Ovary (tissue), 9 donors: ENCODE data around the gene EIF5AL1. TPM values are rescaled to one million over a fixed set of nuclear protein-coding genes. Genes with fewer than 3 reads are reported as not detected.

Source experiments
- DNase-seq, 5 donors: peaks; one replicate each; pipeline ENCODE4 v3.0.0-alpha.2; 2019 to 2020
- H3K27ac ChIP-seq, 2 donors: fragments of 200-600 bp; one replicate each; pipeline versions ENCODE4 v1.5.1 to v1.8.0; 2019 to 2022
- H3K27me3 ChIP-seq: fragments of 200-600 bp; one replicate; pipeline ENCODE4 v1.8.0; 2022
- H3K36me3 ChIP-seq: fragments of 200-600 bp; sonication (generic); one replicate; pipeline ENCODE4 v1.5.1; 2019
- H3K4me1 ChIP-seq: one replicate; pipeline ENCODE4 v1.8.1; 2013; ENCODE audit warnings: mild to moderate bottlenecking, moderate library complexity; ENCODE audit not compliant: insufficient read depth
- H3K4me3 ChIP-seq: fragments of 200-600 bp; sonication (generic); one replicate; pipeline ENCODE4 v1.5.1; 2017
- H3K9me3 ChIP-seq, 2 donors: fragments of 200-600 bp in 1 of 2; sonication (generic) in 1 of 2; one replicate each; pipeline versions ENCODE4 v1.5.1 to v1.8.1; 2013 to 2019; ENCODE audit warnings: mild to moderate bottlenecking in 1 of 2, moderate library complexity in 1 of 2
- EP300 ChIP-seq: sonication (generic); formaldehyde crosslinking; IDR thresholded peaks from one replicate; pipeline ENCODE4 v1.6.1; 2017; ENCODE audit warnings: antibody characterized with exemption
- POLR2A ChIP-seq: fragments of 450-650 bp; IDR thresholded peaks from one replicate; pipeline ENCODE4 v1.6.1; 2017; ENCODE audit warnings: antibody characterized with exemption, mild to moderate bottlenecking, moderate library complexity
- WGBS, 3 donors: extraction: QIAGEN DNeasy Blood & Tissue Kit in 1 of 3; methylation state at CpG; one replicate each; pipeline versions ENCODE4 v1.1.5 to v1.1.7; 2013 to 2017; 5-methylcytosine and 5-hydroxymethylcytosine counted together
- intact Hi-C, 4 donors: fragments of 100-400 bp; cut with DNase I; formaldehyde crosslinking; loops; one replicate each; pipeline versions ENCODE4 v1.11.0 to v1.15.1; 2022 to 2023
- polyA plus RNA-seq, 2 donors: library from polyadenylated mRNA; stranded (reverse); fragments of 200-250 nt in 1 of 2; fragments of 350-450 nt in 1 of 2; fragmentation: Illumina TruSeq in 1 of 2; extraction: RNeasy Lipid Tissue Mini Kit (QIAGEN cat#74804) in 1 of 2; gene quantifications; one replicate each; pipeline ENCODE4 v1.2.3, GENCODE V29; 2013 to 2014
- total RNA-seq, 7 donors: library from RNA; depleted of rRNA in 2 of 7; stranded (reverse); fragments of >200 nt in 2 of 7; fragmentation: NEBNext Ultra II Directional in 3 of 7; extraction: Animal tissue kit (Norgen Biotek cat#: 25700) in 3 of 7; gene quantifications; one replicate each; pipeline versions ENCODE4 v1.1.0 to v1.2.4, GENCODE V29; 2016 to 2023
- TF ChIP-seq, protein P1 (sequence below), 3 donors: fragments of 450-650 bp in 2 of 3; fragments of 200-600 bp in 1 of 3; IDR thresholded peaks; one replicate each; pipeline versions ENCODE4 v1.5.1 to v1.8.0; 2016 to 2022; ENCODE audit warnings: antibody characterized with exemption in 3 of 3, mild to moderate bottlenecking in 1 of 3
- donor health status: DM: no; HTN: no; CAD: no; lungs with moderate emphysema.
- donor health status: DM: no; HTN: no; CAD: no.
- donor health status: Bipolar disorder and iron deficiency.
- donor health status: DM: yes; HTN: yes; CAD: no.
- donor health status: DM: no; HTN: no; CAD: no.
- donor health status: DM: yes; HTN: yes; CAD: no.

Gene EIF5AL1
- total and polyA plus RNA-seq, 9 donors: 0.10 to 0.72 (median 0.23) TPM; not detected in 1

DNA sequence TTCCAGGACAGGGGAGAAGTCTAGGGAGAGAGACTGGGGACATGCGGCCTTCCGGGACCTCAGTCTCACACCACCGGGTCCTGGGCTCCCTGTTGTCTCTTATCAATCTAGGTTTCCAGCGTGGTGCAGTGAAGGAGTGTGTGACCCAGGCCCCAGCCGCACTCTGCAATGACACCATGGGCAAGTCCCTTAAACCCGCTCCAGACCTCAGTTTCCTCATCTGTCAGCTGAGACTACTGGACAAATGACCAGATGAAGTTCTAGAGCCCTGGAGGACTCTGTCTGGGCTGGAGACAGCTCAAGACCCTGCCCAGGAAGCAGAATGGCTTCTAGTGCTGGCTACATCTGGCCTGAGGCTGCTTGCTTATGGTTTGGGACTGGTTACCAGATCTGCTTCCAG is 20.1 kb upstream of the EIF5AL1 start:
- Histone ChIP-seq H3K27me3 (no peaks in the 10 kb centered on the region), H3K27ac (no peak overlapping the region), H3K4me1 (peaks cover 7% of the 10 kb centered on the region), H3K9me3 (no peaks in the 10 kb centered on the region), H3K36me3 (no peaks in the 10 kb centered on the region), H3K4me3 (no peak overlapping the region)
- WGBS, 3 donors: 92 to 97% (median 96%) methylated on average over 6 of the region's 6 CpGs
- no peak for TF ChIP-seq EP300
- TF ChIP-seq, protein P1, sequence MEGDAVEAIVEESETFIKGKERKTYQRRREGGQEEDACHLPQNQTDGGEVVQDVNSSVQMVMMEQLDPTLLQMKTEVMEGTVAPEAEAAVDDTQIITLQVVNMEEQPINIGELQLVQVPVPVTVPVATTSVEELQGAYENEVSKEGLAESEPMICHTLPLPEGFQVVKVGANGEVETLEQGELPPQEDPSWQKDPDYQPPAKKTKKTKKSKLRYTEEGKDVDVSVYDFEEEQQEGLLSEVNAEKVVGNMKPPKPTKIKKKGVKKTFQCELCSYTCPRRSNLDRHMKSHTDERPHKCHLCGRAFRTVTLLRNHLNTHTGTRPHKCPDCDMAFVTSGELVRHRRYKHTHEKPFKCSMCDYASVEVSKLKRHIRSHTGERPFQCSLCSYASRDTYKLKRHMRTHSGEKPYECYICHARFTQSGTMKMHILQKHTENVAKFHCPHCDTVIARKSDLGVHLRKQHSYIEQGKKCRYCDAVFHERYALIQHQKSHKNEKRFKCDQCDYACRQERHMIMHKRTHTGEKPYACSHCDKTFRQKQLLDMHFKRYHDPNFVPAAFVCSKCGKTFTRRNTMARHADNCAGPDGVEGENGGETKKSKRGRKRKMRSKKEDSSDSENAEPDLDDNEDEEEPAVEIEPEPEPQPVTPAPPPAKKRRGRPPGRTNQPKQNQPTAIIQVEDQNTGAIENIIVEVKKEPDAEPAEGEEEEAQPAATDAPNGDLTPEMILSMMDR (IDR thresholded peaks at IDR 0.05): no peak
- no peak for TF ChIP-seq POLR2A
- DNase-seq: no peak
- intact Hi-C loops: loop anchor here in 1 of 4 donors (10.0 kb wide), 1 partner anchor 117 kb away; no protein-coding TSS in a partner anchor

DNA sequence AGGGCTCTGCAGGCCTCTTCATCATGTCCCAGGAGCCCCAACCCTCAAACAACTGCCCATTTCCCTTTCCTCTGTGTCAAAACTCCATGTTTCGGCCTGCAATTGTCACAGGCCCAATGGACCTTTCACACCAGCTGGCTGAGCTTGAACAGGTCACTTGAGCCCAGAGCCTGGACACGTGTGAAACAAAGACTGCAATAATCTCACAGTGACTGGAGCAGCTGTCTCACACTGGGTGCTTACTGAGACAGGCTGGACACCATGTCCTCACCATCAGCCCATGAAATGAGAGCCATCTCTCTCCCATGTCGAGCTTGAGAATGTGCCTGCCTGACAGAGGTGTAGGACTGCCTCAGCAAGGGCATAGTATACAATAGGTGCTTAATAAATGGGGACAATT is 19.5 kb upstream of the EIF5AL1 start:
- intact Hi-C loops: loop anchor here in 1 of 4 donors (10.0 kb wide), 1 partner anchor 118 kb away; no protein-coding TSS in a partner anchor
- DNase-seq: no peak

DNA sequence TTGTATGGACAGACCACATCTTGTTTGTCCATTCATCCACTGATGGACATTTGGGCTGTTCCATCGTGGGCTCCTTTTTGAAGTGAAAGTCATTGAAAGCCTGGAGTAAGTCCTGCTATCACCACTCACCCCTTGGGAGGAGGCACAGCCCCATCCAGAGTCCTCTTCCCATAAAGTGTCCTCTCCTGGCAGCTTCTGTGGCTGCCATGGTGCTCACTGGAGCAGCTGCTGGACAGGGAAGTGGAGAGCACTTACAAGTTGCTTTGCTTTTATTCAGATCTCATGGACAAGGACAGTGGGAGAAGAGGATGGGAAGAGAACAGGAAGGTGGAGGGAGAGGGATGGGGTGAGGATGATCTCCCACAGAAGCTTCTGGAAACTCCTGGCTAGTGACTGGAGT is 18.5 kb upstream of the EIF5AL1 start:
- H3K36me3 ChIP-seq: no peaks in the 10 kb centered on the region
- no peak overlapping the region for H3K27ac ChIP-seq
- H3K9me3 ChIP-seq: no peaks in the 10 kb centered on the region
- intact Hi-C loops: loop anchor here in 1 of 4 donors (10.0 kb wide), 1 partner anchor 119 kb away; no protein-coding TSS in a partner anchor
- TF ChIP-seq, protein P1 (IDR thresholded peaks at IDR 0.05): no peak
- TF ChIP-seq EP300: no peak
- no peak for TF ChIP-seq POLR2A
- no peaks in the 10 kb centered on the region for H3K27me3 ChIP-seq
- no peak overlapping the region for H3K4me3 ChIP-seq
- 82 to 92% (median 86%) methylated on average over 1 of the region's 1 CpG for WGBS, 3 donors
- H3K4me1 ChIP-seq: peaks cover 2% of the 10 kb centered on the region
- DNase-seq: no peak

More for the DNA sequence above, 19.5 kb upstream of the EIF5AL1 start:
- H3K27ac ChIP-seq: no peak overlapping the region
- H3K36me3 ChIP-seq: no peaks in the 10 kb centered on the region
- H3K4me3 ChIP-seq: no peak overlapping the region
- H3K9me3 ChIP-seq: no peaks in the 10 kb centered on the region
- no peaks in the 10 kb centered on the region for H3K27me3 ChIP-seq
- peaks cover 7% of the 10 kb centered on the region for H3K4me1 ChIP-seq
- 78 to 84% (median 82%) methylated on average over 3 of the region's 3 CpGs for WGBS, 3 donors
- no peak for TF ChIP-seq EP300
- TF ChIP-seq POLR2A: no peak
- TF ChIP-seq, protein P1 (IDR thresholded peaks at IDR 0.05): no peak

DNA sequence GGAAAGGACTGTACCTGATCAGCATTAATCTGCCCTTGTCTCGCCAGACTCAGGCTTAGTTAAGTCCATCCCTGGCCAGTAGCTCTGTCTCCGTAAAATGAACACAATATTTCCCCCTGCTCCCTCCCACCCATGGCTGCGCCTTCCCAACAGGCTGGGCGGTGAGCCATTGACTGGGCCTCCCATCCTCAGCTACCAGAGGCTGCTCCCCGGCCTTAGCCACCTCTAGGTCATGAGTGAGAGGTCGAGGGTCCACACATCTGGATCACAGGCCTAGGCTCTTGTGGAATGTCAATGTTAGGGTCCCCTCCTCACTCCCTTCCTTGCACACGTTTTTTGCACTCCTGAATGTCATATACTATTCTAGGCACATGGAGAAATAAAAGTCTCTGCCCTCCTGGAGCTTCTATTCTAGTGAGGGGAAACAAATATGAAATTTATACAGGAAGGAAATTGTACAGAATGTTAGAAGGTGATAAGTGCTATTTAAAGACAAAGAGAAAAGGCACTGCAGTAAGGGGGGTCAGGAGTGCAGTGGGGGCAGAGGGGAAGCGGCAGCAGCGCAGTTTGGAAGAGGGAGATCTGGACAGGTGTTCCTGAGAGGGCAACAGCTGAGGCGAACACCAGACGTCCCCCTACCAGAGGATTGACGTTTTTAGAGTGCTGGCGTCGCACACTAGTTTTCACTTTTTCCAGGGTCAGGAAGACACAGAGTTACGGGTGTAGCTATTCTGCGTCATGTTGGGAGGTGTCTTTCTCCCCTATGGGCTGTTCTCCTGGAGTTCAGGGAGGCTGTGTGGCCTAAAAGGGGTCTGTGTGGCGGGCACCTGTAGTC is 17.2 kb upstream of the EIF5AL1 start:
- intact Hi-C loops: loop anchor here in 2 of 4 donors (5.0 to 10.0 kb wide), 2 partner anchors 118 to 120 kb away; no protein-coding TSS in a partner anchor
- Histone ChIP-seq H3K27ac (no peak overlapping the region), H3K9me3 (no peaks in the 10 kb centered on the region), H3K27me3 (no peaks in the 10 kb centered on the region), H3K36me3 (no peaks in the 10 kb centered on the region), H3K4me3 (no peak overlapping the region), H3K4me1 (peaks cover 2% of the 10 kb centered on the region)
- TF ChIP-seq POLR2A (no peak), EP300 (no peak)
- TF ChIP-seq, protein P1 (IDR thresholded peaks at IDR 0.05): no peak
- WGBS, 3 donors: 79 to 84% (median 84%) methylated on average over 17 of the region's 17 CpGs
- DNase-seq: no peak
